NCI-H1048 (cell line): Measurements from ENCODE around the gene NFKB2.

Experiments used
- DNase-seq: peaks from one replicate; lab custom pipeline; 2025; lab: John Stamatoyannopoulos, UW

NFKB2 gene

DNA sequence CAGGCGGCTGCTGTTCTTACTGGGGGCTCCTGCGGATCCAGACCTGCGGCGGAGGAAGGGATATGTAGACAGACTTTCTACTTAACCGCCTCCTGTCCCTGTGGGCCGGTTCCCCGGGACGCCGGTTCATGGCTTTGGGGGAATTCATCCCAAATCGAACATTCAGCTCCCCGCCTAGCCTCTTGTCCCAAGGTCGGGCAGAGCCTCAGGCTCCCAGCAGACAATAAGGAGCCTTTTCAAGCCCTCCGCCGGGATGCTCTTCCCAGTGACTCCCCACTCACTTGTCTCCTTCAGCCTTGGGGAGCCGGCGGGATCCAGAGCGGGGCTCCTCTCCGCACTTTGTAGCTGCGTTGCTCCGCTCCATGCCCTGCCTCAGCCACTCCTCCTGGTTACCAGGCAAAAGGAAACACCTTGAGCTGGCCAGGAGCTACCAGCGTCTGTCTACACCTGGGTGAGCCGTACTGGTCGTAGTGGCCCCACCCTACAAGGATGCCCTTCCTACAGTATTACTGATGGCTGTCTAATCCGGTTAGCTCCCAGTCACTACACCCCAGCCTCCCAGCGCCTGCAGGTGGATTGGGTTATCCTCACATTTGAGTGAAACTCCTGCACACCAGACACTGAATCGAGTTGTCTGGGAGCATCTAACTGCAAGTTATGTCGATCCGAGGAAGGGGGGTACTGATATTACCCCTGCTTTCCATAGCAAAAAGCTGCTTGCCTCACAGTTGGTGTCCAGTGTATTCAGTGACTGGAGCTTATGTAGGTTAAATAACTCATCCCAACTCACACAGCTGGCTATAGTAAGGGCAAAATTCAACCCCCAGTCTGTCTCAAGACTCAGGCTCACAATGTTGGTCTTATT lies 55.8 kb downstream of the NFKB2 start, which contains the start of gene C10orf95:
TSS of gene C10orf95 (minus strand) at position 439 of the 865 bp plus-strand sequence. CDS start 450 bp downstream, outside the sequence.
- no peak for DNase-seq
